H9 (cell line): Measurements from ENCODE around the gene GEMIN2. TPM values are rescaled to one million over a fixed set of nuclear protein-coding genes. Genes with fewer than 3 reads are reported as not detected.

ENCODE experiments used
- DNase-seq: peaks from one replicate; pipeline ENCODE4 v3.0.0-alpha.2; 2017
- H2AFZ ChIP-seq: one replicate; pipeline ENCODE4 v1.6.1; 2013; ENCODE audit warnings: mild to moderate bottlenecking, low read length, control low read depth, moderate library complexity
- H2AK5ac ChIP-seq: 2 replicates; pipeline ENCODE4 v1.6.1; 2013; ENCODE audit warnings: low read length, control low read depth, mixed read lengths; ENCODE audit not compliant: insufficient read length
- H2BK120ac ChIP-seq: one replicate; pipeline ENCODE4 v1.6.1; 2013; ENCODE audit warnings: low read depth, mild to moderate bottlenecking, low read length, control low read depth, inconsistent platforms; ENCODE audit not compliant: poor library complexity, severe bottlenecking
- H2BK12ac ChIP-seq: 2 replicates; pipeline ENCODE4 v1.6.1; 2013; ENCODE audit warnings: low read length, control low read depth, mixed read lengths, low read depth; ENCODE audit not compliant: insufficient read length
- H2BK15ac ChIP-seq: 2 replicates; pipeline ENCODE4 v1.6.1; 2013; ENCODE audit warnings: low read depth, low read length, control low read depth
- H2BK20ac ChIP-seq: one replicate; pipeline ENCODE4 v1.6.1; 2013; ENCODE audit warnings: low read depth, mild to moderate bottlenecking, low read length, control low read depth, inconsistent platforms; ENCODE audit not compliant: poor library complexity, severe bottlenecking
- H2BK5ac ChIP-seq: 2 replicates; pipeline ENCODE4 v1.6.1; 2013; ENCODE audit warnings: low read length, control low read depth, mixed read lengths; ENCODE audit not compliant: insufficient read length
- H3K14ac ChIP-seq: 2 replicates; pipeline ENCODE4 v1.6.1; 2013; ENCODE audit warnings: low read length, control low read depth; ENCODE audit not compliant: insufficient read depth
- H3K18ac ChIP-seq: 2 replicates; pipeline ENCODE4 v1.6.1; 2013; ENCODE audit warnings: low read depth, mild to moderate bottlenecking, mixed read lengths, low read length, control low read depth; ENCODE audit not compliant: insufficient read length
- H3K23ac ChIP-seq: 2 replicates; pipeline ENCODE4 v1.6.1; 2013; ENCODE audit warnings: low read length, control low read depth, mixed read lengths, low read depth; ENCODE audit not compliant: insufficient read length
- H3K23me2 ChIP-seq: 2 replicates; pipeline ENCODE4 v1.6.1; 2013; ENCODE audit warnings: low read depth, mild to moderate bottlenecking, mixed read lengths, low read length, control low read depth; ENCODE audit not compliant: insufficient read length, poor library complexity, severe bottlenecking
- H3K27ac ChIP-seq: 2 replicates; pipeline ENCODE4 v1.5.1; 2013; ENCODE audit warnings: low read length, control low read depth, mixed read lengths, low read depth; ENCODE audit not compliant: insufficient read length
- H3K27me3 ChIP-seq: 2 replicates; pipeline ENCODE4 v1.6.1; 2013; ENCODE audit warnings: low read length, control low read depth, inconsistent platforms; ENCODE audit not compliant: insufficient read depth
- H3K4ac ChIP-seq: 2 replicates; pipeline ENCODE4 v1.6.1; 2013; ENCODE audit warnings: low read depth, mild to moderate bottlenecking, control low read depth, inconsistent platforms, low read length, moderate library complexity
- H3K4me1 ChIP-seq: 2 replicates; pipeline ENCODE4 v1.6.1; 2013; ENCODE audit warnings: low read length, control low read depth, inconsistent platforms; ENCODE audit not compliant: insufficient read depth
- H3K4me2 ChIP-seq: 2 replicates; pipeline ENCODE4 v1.6.1; 2013; ENCODE audit warnings: low read length, control low read depth, mixed read lengths; ENCODE audit not compliant: insufficient read length, insufficient read depth
- H3K56ac ChIP-seq: 2 replicates; pipeline ENCODE4 v1.6.1; 2013; ENCODE audit warnings: low read depth, mild to moderate bottlenecking, mixed read lengths, low read length, control low read depth; ENCODE audit not compliant: insufficient read length
- H3K79me1 ChIP-seq: 2 replicates; pipeline ENCODE4 v1.6.1; 2013; ENCODE audit warnings: low read depth, mild to moderate bottlenecking, moderate library complexity, low read length, control low read depth, inconsistent platforms; ENCODE audit not compliant: insufficient read depth, poor library complexity, severe bottlenecking
- H3K79me2 ChIP-seq: 2 replicates; pipeline ENCODE4 v1.6.1; 2013; ENCODE audit warnings: low read length, control low read depth, inconsistent platforms; ENCODE audit not compliant: insufficient read depth
- H3K9ac ChIP-seq: 2 replicates; pipeline ENCODE4 v1.6.1; 2013; ENCODE audit warnings: low read length, control low read depth, mixed read lengths; ENCODE audit not compliant: insufficient read length; ENCODE audit errors: extremely low read depth
- H3K9me3 ChIP-seq: one replicate; pipeline ENCODE4 v1.6.1; 2013; ENCODE audit warnings: low read depth, low read length, inconsistent platforms; ENCODE audit not compliant: control insufficient read depth
- H3T11ph ChIP-seq: one replicate; pipeline ENCODE4 v1.6.1; 2013; ENCODE audit warnings: mild to moderate bottlenecking, low read length, control low read depth, inconsistent platforms
- H4K20me1 ChIP-seq: one replicate; pipeline ENCODE4 v1.6.1; 2013; ENCODE audit not compliant: control insufficient read depth, insufficient read length, insufficient read depth
- H4K5ac ChIP-seq: 2 replicates; pipeline ENCODE4 v1.6.1; 2013; ENCODE audit warnings: low read depth, mild to moderate bottlenecking, mixed read lengths, low read length, control low read depth; ENCODE audit not compliant: insufficient read length
- H4K8ac ChIP-seq: replicated peaks from 2 replicates; pipeline ENCODE4 v1.6.1; 2013; ENCODE audit warnings: low read length, control low read depth, mixed read lengths, low read depth; ENCODE audit not compliant: insufficient read length
- H4K91ac ChIP-seq: 2 replicates; pipeline ENCODE4 v1.6.1; 2013; ENCODE audit warnings: low read depth, mild to moderate bottlenecking, moderate library complexity, mixed read lengths, low read length, control low read depth; ENCODE audit not compliant: insufficient read length
- H3K27ac Mint-ChIP-seq, 3 experiments: 2 replicates in 2 of 3; 3 replicates in 1 of 3; pipeline ENCODE4 v1.8.0; 2020 to 2021; ENCODE audit warnings: mixed read lengths in 3 of 3, mild to moderate bottlenecking in 1 of 3, moderate library complexity in 1 of 3
- H3K27me3 Mint-ChIP-seq: 2 replicates; pipeline ENCODE4 v1.8.0; 2021; ENCODE audit warnings: low read depth, mild to moderate bottlenecking, moderate library complexity, mixed read lengths
- H3K36me3 Mint-ChIP-seq, 3 experiments: 2 replicates in 2 of 3; 3 replicates in 1 of 3; pipeline ENCODE4 v1.8.0; 2020 to 2021; ENCODE audit warnings: low read depth in 3 of 3, mixed read lengths in 3 of 3; ENCODE audit not compliant: insufficient read depth in 1 of 3
- H3K4me1 Mint-ChIP-seq, 2 experiments: 2 replicates each; pipeline ENCODE4 v1.8.0; 2020; ENCODE audit warnings: mixed read lengths in 2 of 2
- H3K4me3 Mint-ChIP-seq, 2 experiments: 2 replicates in 1 of 2; 3 replicates in 1 of 2; pipeline ENCODE4 v1.8.0; 2020 to 2021; ENCODE audit warnings: mild to moderate bottlenecking in 2 of 2, mixed read lengths in 2 of 2, moderate library complexity in 1 of 2
- H3K9me3 Mint-ChIP-seq, 2 experiments: 2 replicates in 1 of 2; 3 replicates in 1 of 2; pipeline ENCODE4 v1.8.0; 2020; ENCODE audit warnings: mild to moderate bottlenecking in 2 of 2, mixed read lengths in 2 of 2, moderate library complexity in 1 of 2
- CTCF ChIP-seq: fragments of 200-600 bp; sonication (generic); conservative IDR thresholded peaks from 3 replicates; pipeline ENCODE4 v1.8.0; 2021; ENCODE audit warnings: antibody characterized with exemption, mild to moderate bottlenecking
- WGBS: extraction: QIAGEN DNeasy Blood & Tissue Kit; methylation state at CpG from one replicate; pipeline ENCODE4 v1.1.7; 2013; ENCODE audit warnings: missing lambda C conversion rate, low lambda C conversion rate, mixed read lengths; ENCODE audit not compliant: insufficient read length; ENCODE audit errors: extremely low coverage; 5-methylcytosine and 5-hydroxymethylcytosine counted together
- total RNA-seq: library from RNA; stranded (reverse); gene quantifications from 2 replicates; pipeline ENCODE4 v1.2.1, GENCODE V29; 2021

The GEMIN2 gene
- total RNA-seq, 1 experiment from 2014 or later, result 36.3 TPM

GRCh38 chr14:39090548-39091111 lies 23.5 kb upstream of the GEMIN2 start:
- Mint-ChIP-seq H3K4me1 (no peaks in the 10 kb centered on the region), H3K27me3 (no peaks in the 10 kb centered on the region), H3K27ac (no peak overlapping the region), H3K9me3 (no peaks in the 10 kb centered on the region), H3K36me3 (peaks cover 36 to 78% (median 68%) of the 10 kb centered on the region in 3 experiments), H3K4me3 (no peak overlapping the region)
- H2BK120ac ChIP-seq, result no peak overlapping the region
- H3K4me2 ChIP-seq, result no peak overlapping the region
- no peak overlapping the region for H2BK20ac ChIP-seq
- no peaks in the 10 kb centered on the region for H4K20me1 ChIP-seq
- H3T11ph ChIP-seq, result no peak overlapping the region
- H3K9ac ChIP-seq, result no peak overlapping the region
- no peak overlapping the region for H3K23ac ChIP-seq
- no peaks in the 10 kb centered on the region for H3K79me2 ChIP-seq
- no peak overlapping the region for H3K18ac ChIP-seq
- no peak overlapping the region for H3K14ac ChIP-seq
- no peak overlapping the region for H4K8ac ChIP-seq
- no peak for TF ChIP-seq CTCF
- no peaks in the 10 kb centered on the region for H3K23me2 ChIP-seq
- H4K91ac ChIP-seq, result no peak overlapping the region
- no peaks in the 10 kb centered on the region for H3K79me1 ChIP-seq
- no peak overlapping the region for H2BK15ac ChIP-seq
- H3K27me3 ChIP-seq, result no peaks in the 10 kb centered on the region
- H4K5ac ChIP-seq, result no peak overlapping the region
- no peak overlapping the region for H3K56ac ChIP-seq
- H3K4ac ChIP-seq, result no peak overlapping the region
- no peaks in the 10 kb centered on the region for H3K4me1 ChIP-seq
- H2BK12ac ChIP-seq, result no peak overlapping the region
- no CpG with 5 or more reads among the region's 4 CpGs for WGBS
- no peak for DNase-seq
- no peak overlapping the region for H2BK5ac ChIP-seq
- no peak overlapping the region for H2AFZ ChIP-seq
- H3K9me3 ChIP-seq, result no peaks in the 10 kb centered on the region
- H3K27ac ChIP-seq, result no peak overlapping the region
- H2AK5ac ChIP-seq, result no peak overlapping the region
